CD4-positive, alpha-beta T cell treated with Interleukin-15 for 1 hour (primary cell): Measurements from ENCODE around the gene EXO1.

Experiments
- DNase-seq: peaks from one replicate; pipeline ENCODE4 v3.0.0-alpha.2; 2020

EXO1 gene

DNA sequence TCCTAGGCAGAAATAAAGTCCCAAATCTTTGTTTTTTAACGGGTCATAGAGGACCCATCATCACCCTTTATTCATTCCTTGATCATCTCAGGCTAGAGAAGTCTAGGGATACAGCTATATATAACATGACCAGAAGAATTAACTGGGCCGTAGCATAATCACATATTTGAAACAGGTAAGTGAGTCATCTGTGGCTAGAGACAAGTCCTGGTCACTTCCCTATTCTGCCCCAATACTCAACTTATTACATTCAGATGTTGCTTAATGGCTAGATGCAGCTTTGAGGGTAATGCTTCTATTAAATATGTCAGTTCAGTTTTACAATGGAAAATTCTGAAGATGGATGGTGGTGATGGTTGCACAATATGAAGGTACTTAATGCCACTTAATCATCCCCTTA is 47.0 kb downstream of the EXO1 start:
- no peak for DNase-seq

DNA sequence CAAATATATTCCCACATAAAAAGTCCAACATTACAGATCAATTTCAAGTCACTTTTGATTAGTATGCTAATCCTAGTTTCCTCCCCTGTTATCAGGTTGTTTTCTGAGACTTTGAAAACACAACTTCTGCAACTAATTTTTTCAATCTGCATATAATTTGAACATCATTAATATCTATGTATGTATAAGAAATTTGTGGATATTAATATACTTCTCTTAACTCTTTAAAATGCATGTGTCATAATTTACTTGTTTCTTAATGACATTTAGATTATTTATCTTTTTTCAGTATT is 48.6 kb downstream of the EXO1 start:
- DNase-seq = no peak

DNA sequence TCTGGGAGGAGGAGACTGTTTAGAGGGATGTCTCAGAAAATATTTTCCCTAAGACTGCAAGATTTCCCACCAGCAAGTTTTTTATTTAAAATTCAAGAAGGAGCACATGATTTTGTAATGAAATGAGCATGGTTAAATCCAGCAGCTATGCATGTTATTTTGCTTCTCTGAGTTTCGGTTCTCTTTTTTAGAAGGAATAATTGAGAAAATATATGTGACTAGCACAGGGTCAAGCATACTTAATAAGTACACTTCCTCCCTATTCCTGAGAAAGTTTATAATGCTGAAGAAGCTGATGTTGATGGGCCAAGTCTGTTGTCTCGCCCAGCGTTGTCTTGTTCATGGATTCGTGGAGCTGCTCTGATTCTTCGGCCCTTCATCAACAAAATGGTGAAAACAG is 51.2 kb downstream of the EXO1 start:
- no peak for DNase-seq

DNA sequence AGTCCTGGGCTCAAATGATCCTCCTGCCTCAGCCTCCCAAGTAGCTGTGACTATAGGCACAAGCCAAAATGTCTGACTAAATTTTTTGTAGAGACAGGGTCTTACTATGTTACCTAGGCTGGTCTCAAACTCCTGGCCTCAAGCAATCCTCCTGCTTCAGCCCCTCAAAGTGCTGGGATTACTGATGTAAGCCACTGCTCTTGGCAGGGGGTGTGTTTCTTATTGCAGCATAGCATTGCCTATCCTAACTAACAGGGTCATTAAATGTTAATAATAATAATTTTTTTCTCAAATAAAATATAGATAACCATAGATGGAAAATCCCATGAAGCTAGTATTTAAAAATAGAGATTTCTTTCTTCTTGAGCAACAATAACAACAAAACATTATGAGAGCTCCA is 52.4 kb downstream of the EXO1 start:
- DNase-seq = no peak

DNA sequence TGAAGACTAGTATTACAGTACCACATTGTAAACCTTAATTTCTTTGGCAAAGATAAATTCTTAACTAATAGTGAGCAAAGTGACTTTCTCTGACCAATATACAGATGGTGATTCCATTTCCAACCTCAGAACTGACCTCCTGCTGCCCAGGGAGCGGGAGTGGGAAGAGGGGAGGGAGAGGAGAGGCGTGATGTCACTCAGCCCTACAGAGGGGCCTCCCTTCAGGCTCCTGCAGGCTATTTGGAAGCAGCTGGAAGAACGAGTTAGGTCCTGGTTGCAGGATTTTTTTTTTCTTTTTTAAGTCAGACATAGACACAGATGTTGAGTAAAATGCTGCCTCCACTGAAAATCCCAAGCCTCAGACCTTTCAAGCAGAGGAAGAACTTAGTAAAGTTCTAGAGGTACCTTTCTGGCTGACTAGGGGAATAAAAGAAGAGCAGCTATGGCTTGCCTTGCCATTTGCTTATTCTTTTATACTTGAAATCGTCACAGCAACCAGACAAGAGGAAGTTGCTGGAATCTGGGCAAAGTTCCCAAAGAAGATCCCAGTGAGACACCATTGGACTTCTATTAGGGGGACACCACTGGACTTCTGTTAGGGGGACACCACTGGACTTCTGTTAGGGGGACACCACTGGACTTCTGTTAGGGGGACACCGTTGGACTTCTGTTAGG is 54.5 kb downstream of the EXO1 start:
- no peak for DNase-seq

DNA sequence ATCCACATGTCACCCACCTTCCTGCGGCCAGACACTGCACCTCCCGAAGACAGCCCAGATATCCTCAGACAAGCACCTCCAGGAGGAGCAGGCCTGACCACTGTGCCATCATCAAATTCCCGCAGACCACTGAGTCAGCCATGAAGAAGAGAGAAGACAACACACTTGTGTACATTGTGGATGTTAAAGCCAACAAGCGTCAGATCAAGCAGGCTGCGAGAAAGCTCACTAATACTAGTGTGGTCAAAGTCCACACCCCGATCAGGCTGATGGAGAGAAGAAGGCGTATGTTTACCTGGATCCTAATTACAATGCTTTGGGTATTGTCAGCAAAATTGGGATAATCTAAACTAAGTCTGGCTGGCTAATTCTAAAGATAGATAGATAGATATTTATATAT is 68.2 kb downstream of the EXO1 start:
- DNase-seq = no peak

DNA sequence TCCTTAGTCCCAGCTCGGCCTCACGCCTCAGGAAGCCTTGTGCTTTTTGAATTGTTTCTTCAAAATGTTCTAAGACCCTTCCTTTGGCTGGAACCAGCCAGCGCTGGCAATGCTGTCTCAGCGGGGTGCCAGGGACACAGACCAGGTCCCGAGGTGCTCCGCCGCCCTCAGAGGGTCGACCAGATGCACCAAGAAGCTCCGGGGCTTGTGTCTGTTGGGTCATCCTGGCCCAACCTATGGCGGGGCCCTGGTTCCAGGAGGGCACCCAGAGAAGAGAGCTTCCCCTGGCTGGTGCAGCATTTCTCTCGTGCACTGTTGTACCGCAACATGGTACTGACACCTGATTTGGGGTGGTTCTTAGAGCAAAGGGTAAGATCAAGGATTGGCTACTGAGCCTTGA is 69.5 kb downstream of the EXO1 start:
- DNase-seq = no peak

DNA sequence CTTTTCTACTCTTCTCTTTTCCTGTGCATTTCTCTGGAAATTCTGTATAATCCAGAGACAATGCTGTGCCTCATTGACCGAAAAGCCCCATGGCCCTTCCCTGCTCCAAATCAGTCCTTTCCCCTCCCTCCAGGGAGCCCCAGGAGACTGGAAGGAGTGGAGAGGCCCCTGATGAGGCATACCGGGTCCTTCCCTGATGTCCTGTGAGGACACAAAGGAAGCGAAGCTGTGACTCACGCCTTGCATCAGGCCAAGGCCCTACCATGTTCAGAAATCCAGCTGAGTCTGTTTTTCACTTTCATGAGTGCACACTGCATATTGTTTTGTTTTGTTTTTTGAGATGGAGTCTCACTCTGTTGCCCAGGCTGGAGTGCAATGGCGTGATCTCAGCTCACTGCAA is 70.9 kb downstream of the EXO1 start:
- DNase-seq = no peak

DNA sequence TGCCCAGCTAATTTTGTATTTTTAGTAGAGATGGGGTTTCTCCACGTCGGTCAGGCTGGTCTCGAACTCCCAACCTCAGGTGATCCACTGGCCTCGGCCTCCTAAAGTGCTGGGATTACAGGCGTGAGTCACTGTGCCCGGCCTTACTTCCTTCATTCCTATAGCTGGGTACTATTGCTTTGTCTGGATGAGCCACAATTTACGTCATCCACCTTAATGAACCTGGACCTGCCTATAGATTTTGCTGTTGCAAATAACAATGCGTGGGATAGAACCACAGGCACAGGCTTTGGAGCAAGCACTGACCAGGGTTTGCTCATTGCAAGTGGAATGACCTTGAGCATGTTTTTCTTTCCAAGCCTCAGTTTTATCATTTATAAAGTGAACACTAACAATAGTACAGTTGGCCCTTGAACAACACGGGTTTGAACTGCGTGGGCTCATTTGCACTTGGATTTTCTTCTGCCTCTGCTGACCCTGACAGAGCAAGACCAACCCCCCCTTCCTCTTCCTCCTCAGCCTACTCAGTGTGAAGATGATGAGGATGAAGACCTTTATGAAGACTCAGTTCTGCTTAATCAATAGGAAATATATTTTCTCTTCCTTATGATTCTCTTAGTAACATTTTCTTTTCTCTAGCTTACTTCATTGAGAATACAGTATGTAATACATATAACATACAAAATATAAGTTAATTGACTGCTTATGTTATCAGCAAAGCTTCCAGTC is 76.2 kb downstream of the EXO1 start:
- DNase-seq = no peak

DNA sequence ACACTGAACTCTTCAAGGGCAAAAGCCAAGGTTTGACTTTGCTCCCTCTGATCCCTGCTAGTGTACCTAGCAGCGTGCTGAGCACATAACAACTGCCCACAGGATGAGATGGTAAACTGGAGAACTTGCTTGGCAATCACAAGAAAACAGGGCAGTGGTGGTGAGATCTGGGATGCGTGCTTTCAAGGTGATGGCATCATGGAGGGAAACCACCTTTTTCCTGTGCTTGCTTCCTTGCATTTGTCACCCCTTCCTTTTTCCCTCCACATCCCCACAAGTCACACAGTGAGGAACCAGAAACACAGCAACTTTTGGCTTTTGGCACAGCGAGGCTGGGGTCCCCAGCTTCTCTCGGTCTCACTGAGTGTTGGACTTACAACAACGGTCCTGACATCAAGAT is 78.1 kb downstream of the EXO1 start:
- no peak for DNase-seq

DNA sequence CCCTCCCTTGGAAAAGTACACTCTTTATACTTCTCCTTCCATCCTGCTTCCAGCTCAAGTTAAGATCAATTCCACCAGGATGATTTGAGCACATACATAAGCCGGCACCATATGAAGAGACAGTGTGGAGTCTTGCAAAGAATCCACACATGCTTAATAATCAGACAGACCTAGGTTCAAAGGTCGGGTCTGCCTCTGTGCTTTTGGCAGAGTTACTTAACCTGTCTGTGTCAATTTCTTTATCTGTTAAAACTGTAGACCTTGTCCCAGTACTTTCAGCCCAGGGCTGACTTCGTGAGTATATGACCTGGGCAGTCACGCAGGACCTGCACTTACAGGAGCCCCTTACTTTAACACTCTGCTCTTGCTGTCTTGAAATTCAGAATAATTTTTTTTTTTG is 79.3 kb downstream of the EXO1 start:
- no peak for DNase-seq

DNA sequence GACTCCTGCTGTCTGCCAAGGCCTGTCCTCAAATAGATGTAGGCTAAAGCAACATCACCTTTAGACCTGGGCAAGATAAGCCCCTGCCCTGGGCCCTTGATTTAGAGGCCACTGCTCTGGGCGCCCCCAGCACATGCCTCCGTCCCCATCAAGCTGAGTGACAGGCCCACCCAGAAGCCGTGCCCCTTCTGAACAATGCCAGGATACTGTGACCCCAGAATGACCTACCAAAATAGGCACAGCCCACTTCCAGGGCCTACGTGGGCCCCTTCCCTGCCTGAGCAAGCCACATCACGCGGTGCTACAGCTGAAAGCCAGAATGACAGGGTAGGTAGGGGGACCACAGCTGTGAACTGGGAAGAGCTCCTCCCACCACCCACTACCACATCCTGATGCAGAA is 84.8 kb downstream of the EXO1 start:
- no peak for DNase-seq

DNA sequence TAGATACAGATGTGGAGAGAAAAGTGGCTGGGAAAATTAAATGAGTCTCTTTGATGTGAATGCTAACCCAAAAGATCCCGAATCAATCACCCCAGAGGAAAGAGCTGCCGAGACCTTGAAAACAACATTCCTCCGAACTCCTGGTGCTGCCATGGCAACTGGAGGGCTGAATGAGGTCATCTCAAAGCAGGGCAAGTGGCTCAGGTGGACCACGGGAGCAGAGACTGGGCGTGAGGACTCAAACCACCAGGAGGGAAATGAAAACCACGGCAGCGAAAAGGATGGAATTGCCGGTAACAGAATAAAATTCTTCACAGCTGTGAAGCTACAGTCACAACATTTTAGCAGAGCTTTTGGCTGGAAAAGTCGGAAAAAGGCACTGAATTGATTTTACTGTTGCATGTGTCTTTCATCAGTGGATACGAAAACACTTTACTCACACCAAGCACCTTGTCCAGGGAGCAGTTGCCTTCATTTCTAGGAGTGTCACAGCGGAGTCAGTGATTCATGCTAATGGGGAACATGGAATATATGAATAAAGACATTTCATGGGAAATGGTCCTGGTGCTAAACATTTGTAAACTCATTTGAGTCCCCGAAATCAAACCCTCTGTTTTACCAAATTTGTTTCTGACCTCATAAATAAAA is 86.3 kb downstream of the EXO1 start:
- DNase-seq = no peak

DNA sequence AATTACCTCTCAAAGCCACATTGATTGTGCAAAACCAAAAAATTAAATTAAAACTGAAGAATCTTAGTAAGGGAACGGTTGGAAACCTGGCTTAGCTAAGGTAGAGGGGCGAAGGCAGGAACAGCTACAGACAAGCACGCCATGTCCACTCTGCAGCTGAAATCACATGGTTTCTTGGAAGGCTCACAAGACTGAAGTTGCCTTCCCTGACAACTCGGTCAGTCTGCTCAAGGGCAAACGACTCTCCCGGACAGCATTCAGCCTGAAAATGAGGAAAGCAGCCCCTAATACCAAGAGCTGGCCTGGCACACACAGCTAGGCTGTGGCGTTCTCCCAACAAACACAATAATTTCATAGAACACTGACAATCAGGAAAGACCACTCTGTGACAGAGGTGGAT is 86.9 kb downstream of the EXO1 start:
- no peak for DNase-seq
